Activated naive CD4-positive, alpha-beta T cell treated with Interleukin-2 at 50 U/mL for 16 hours (primary cell): Measurements from ENCODE around the gene MEF2D.

ENCODE experiments used
- DNase-seq: peaks from one replicate; pipeline ENCODE4 v3.0.0-alpha.2; 2020

The MEF2D gene

GRCh38 chr1:156500543-156500792 is at the start of gene MEF2D:
MEF2D (minus strand) TSS chr1:156500775; CDS start chr1:156483292, 17,483 bp downstream.
- no peak for DNase-seq

DNA sequence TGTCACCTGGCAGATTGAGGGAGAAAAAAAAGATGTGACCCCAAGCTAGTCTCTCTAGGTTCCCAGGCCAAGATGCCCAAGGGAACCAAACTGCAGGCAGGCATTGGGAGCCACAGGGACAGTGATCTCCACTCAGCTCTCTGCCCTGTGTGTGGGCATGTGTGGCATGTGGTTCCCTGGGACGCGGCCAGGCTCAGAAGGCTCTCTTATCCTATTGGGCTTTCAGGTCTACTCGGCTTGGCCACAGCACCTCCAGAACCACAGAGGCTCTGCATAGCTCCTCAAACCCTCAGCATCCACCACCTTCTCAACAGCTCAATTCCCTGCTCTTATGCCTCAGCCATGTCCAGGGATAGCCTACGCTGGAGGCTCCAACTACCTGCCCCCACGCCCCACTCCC is 49.8 kb upstream of the MEF2D start:
- DNase-seq, result no peak

DNA sequence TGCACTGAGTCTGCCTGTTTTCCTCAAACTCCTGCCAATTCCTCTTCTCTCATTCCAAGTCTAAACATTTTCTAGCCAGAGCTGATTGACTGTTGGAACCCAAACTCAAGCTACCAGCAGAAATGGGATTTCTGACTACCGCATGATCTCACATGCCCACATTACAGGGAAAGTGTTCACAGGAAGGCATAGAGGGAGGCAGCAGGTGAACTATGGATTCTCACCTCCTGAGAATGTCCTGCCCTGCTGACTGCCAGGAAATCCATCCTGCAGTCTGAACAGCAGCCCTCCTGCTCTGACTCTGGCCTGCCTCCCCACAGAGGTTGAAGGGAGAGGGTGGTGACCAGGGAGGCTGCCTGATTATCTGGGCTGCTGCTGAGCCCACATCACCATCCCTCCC is 49.3 kb upstream of the MEF2D start:
- no peak for DNase-seq

GRCh38 chr1:156549390-156549789 is 48.8 kb upstream of the MEF2D start:
- no peak for DNase-seq

DNA sequence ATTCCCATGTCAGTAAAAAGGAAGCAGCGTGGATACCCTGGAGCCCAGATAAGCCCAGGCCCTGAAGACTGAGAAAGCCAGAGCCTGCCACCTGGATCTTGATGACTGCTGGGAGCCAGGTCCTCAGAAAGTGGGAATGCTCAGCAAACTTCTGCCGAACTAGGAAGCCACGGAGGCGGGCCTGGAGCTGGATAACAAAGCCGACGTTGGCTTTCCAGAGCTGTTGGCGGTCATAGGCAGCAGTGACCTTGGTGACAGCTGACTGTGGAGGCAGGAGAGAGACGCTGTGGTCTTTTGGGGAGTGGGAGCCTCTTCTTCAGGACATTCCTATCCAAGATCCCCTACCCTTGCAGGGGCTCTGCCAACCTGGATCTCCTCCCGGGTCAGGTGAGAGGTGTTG is 47.4 kb upstream of the MEF2D start:
- no peak for DNase-seq

GRCh38 chr1:156547434-156547833 is 46.9 kb upstream of the MEF2D start:
- DNase-seq, result no peak

- no peak for DNase-seq
Observed at GRCh38 chr1:156546267-156546666, 45.7 kb upstream of the MEF2D start.

DNA sequence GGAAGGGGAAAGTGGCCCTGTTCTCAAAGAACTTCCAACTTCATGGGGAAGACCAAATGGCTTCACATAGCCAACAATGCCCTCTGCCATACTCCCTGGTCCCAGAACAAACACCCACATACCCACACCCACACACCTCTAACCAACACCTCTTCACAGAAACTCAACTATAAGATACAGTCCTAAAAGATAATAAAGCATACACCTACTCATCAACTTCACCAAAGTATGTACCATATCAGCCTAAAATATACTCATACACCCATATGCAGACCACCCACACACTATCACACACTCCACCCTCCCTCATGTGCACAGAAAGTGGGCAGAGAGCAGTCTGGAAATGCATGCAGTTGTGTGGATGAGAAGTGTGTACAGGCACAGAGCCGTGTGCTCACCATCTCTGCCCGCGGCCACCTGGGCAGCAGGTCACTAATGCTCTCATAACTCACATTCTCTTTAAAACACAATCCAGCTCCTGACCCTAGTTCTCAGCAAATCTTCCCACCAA is 44.1 kb upstream of the MEF2D start:
- DNase-seq, result no peak

DNA sequence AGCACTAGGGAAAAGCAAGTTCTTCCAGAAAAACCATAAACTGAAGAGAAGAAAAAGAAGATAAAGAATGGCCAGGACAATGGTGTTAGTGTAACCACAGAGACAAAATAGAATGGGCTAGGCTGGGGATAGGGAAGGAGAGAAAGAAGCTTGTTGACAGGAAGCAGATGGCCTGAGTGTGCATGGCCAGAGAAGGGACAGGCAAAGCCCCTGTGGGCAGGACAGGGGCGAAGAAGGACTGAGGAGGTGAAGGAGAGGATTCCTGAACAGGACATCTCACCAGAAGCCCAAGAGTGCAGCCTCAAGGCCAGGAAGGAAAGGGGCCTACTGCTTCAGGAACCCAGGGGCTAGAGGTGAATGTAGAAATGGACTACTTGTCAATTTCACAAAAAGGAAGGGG is 42.5 kb upstream of the MEF2D start:
- DNase-seq, result no peak

DNA sequence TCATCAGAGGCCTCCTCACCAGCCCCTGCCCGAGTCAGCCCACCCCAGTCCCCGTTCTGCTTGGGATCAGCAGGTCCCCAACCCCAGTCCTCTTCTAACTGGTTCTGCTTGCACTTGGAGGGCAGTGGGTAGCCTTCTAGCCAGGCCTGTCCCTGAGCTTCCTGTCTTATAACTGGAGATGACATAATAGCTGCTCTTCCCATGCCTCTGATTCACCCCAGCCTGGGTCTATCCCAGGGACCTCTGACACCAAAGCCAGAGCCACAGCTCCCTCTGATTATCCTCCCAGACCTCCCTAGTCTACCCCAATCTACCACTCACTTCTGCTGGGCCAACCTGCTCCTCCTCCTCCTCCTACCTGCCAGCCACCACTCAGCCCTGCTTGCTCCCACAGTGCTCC is 40.4 kb upstream of the MEF2D start:
- no peak for DNase-seq

GRCh38 chr1:156539818-156540355 is 39.3 kb upstream of the MEF2D start:
- DNase-seq, result no peak

GRCh38 chr1:156538711-156539440 is 38.3 kb upstream of the MEF2D start:
- no peak for DNase-seq

- no peak for DNase-seq
Observed at GRCh38 chr1:156537027-156537426, 36.5 kb upstream of the MEF2D start.

DNA sequence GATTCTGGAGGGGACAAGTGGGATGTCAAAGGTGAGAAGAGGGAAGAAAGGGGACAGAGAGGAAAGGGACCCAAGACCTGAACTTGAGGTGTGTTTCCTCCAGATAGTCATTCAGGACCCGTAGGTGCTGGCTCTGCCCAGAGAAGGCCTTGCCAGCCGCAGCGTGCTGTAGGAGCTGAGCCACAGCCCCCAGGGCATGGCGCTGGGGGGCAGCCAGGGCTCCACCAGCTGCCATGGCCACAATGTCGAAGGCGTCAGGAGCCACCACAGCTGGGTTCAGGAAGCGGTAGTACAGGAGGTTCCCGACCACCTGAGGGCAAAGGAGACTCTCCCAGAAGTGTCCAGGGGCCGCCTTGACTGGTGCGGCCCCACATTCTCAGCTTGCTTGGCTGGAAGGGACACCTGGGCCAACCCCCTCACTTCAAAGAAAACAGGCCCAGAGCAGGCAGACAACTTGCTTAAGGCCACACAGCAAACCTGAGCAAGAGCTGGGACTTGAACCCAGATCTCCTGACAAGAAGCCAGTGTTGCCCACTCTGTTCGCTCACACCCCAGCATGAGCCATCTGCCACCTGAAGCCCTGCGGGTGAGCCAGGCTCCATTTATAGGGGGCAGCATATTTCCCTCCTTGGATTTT is 34.0 kb upstream of the MEF2D start:
- no peak for DNase-seq

DNA sequence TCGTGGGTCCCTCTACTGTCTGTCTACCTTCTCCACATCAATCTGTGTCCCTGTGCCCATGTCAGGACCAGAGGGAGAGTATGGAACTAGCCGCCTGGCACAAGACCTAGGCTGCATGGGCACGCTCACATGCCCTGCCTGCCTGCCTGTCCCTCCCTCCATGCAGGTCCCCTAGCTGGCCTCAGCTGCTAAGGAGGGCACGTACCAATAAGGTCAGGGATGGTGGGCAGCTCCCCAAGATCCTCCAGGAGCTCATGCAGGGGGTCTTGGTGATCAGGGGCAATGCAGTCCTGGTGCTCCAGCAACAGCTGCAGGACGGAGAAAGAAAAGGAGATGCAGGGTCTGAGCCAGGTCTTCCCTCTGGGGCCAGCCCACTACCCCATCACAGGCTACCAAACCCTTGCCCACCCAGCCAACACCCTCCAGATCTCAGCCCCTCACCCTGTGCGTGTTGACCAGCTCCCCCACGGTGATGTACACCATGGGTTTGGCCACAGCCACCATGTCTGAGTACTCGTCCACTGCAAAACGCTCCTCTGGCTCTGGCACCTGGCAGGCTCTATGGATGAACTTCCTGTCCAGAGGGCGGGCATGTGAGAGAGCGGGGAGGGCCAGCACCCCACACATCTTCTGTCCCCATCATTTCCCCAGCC is 33.1 kb upstream of the MEF2D start:
- no peak for DNase-seq

GRCh38 chr1:156532374-156532773 is 31.8 kb upstream of the MEF2D start:
- no peak for DNase-seq

DNA sequence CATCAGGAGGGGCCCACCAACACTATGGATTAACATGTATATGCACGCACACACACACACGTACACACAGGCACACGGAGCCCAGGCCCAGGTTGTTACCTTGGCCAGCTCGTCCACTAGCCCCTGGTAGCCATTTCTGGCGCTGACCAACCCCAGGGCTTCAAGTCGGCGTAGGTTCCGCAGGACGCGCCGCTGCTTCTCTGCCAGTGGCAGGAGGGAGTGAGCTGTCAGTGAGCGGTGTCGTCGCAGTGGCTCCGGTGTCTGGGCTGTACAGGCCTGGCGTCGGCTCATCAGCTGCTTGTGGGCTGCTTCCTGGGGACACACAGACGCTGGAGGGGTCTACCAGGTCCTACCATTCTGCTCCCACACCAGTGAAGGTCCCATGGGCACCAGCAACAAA is 29.4 kb upstream of the MEF2D start:
- no peak for DNase-seq

DNA sequence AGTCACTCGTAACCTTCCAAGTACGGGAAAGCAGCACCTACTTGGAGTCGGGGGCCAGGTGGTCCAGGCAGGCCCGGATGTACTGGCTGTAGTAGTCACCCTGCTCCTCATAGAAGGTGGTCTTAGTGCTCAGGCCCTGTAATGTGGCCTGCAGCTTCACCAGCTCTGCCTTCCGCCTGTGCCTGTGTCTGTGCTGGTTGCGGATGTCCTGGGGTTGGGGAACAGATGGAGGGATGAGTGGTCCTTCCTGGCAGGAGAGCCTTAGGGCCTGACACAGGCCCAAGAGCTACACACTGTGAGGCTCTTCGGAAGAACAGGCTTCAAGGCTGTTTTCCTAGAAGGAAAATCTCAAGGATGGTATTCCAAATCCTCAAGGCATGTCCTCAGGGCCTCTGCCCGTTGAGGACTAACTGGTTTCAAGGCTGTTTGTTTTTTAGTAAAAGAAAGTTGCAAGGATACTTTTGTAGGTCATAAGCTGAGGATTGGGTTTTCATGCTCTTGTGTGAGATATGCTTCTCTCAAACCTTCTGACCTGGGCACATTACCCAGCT is 28.4 kb upstream of the MEF2D start:
- no peak for DNase-seq

- DNase-seq, result no peak
Observed at GRCh38 chr1:156528231-156528630, 27.7 kb upstream of the MEF2D start.

- no peak for DNase-seq
Observed at GRCh38 chr1:156527584-156527983, 27.0 kb upstream of the MEF2D start.

DNA sequence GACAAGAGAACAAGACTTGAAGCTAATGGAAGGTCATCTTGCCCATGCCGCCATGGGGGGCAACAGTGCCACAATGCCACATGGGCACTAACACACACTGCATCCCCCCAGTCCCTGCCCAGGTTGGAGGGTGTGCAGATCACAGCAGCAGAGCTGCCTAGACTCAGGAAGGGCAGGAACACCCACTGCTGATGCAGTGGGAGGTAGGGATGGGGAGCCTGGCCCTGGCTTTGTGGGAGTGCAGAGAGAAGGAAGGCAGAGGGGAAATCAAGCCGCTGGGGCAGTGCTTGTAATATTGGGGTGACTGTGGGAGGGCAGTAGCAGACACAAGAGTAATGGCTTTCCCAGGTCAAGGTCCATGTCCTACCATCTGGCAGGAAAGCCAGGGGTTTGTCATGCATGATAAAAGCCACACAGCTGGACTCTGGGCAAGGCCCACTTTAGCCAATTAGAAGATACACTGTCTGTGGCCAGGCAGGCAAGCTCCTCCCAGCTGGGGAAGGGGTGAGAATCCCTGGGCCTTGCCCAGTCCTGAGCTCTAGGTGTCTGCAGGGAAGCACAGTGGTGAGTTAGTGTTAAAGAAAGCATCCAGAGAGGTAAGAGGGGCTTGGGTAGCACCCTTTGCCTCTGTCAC is 25.4 kb upstream of the MEF2D start:
- no peak for DNase-seq

GRCh38 chr1:156525071-156525501 is 24.5 kb upstream of the MEF2D start:
- DNase-seq, result no peak

GRCh38 chr1:156524481-156524869 is 23.9 kb upstream of the MEF2D start:
- no peak for DNase-seq
